Adipocyte (in vitro differentiated cells): ENCODE results near the gene FRMPD2.
"Not testable (repeated sequence)": the region's sequence is repeated elsewhere in the genome, so short reads cannot be mapped to it uniquely, and the experiment has no call there.

ENCODE experiments used
- DNase-seq: peaks from one replicate; pipeline ENCODE4 v3.0.0-alpha.2; 2015; ENCODE audit warnings: low read depth
- H3K27me3 ChIP-seq: replicated peaks from 2 replicates; pipeline ENCODE4 v1.7.0; 2013; ENCODE audit warnings: mild to moderate bottlenecking, low read length, moderate library complexity; ENCODE audit not compliant: control insufficient read depth, insufficient read depth
- H3K36me3 ChIP-seq: 2 replicates; pipeline ENCODE4 v1.7.0; 2013; ENCODE audit warnings: low read length, mild to moderate bottlenecking, moderate library complexity; ENCODE audit not compliant: control insufficient read depth, insufficient read depth, severe bottlenecking
- H3K4me1 ChIP-seq: 2 replicates; pipeline ENCODE4 v1.7.0; 2013; ENCODE audit warnings: mild to moderate bottlenecking, low read length, moderate library complexity; ENCODE audit not compliant: control insufficient read depth, insufficient read depth
- H3K4me3 ChIP-seq: 2 replicates; pipeline ENCODE4 v1.7.0; 2013; ENCODE audit warnings: mild to moderate bottlenecking, low read length, moderate library complexity
- H3K9ac ChIP-seq: 2 replicates; pipeline ENCODE4 v1.7.0; 2013; ENCODE audit warnings: mild to moderate bottlenecking, low read length, moderate library complexity
- H3K9me3 ChIP-seq: 2 replicates; pipeline ENCODE4 v1.7.0; 2013; ENCODE audit warnings: mild to moderate bottlenecking, low read length, moderate library complexity; ENCODE audit not compliant: control insufficient read depth

FRMPD2 gene

GRCh38 chr10:48195803-48196202 lies 78.7 kb downstream of the FRMPD2 start:
- H3K4me1 ChIP-seq, result peaks cover 4% of the 10 kb centered on the region
- peaks cover 27% of the 10 kb centered on the region for H3K27me3 ChIP-seq
- DNase-seq, result no peak
- H3K4me3 ChIP-seq, result no peak overlapping the region
- H3K9ac ChIP-seq, result no peak overlapping the region
- H3K9me3 ChIP-seq, result peaks cover 4% of the 10 kb centered on the region
- H3K36me3 ChIP-seq, result no peaks in the 10 kb centered on the region

- DNase-seq, result no peak
- no peak overlapping the region for H3K4me3 ChIP-seq
- H3K4me1 ChIP-seq, result peaks cover 4% of the 10 kb centered on the region
- H3K9ac ChIP-seq, result no peak overlapping the region
- peaks cover 6% of the 10 kb centered on the region for H3K9me3 ChIP-seq
- peaks cover 30% of the 10 kb centered on the region for H3K27me3 ChIP-seq
- H3K36me3 ChIP-seq, result no peaks in the 10 kb centered on the region
Observed at GRCh38 chr10:48194830-48195229, 79.7 kb downstream of the FRMPD2 start.

GRCh38 chr10:48193556-48193955 lies 80.9 kb downstream of the FRMPD2 start:
- Histone ChIP-seq H3K9ac (no peak overlapping the region), H3K4me3 (no peak overlapping the region), H3K4me1 (no peaks in the 10 kb centered on the region), H3K9me3 (peaks cover 6% of the 10 kb centered on the region), H3K27me3 (peaks cover 41% of the 10 kb centered on the region), H3K36me3 (no peaks in the 10 kb centered on the region)
- no peak for DNase-seq

GRCh38 chr10:48192881-48193450 lies 81.5 kb downstream of the FRMPD2 start:
- peaks cover 6% of the 10 kb centered on the region for H3K9me3 ChIP-seq
- H3K36me3 ChIP-seq, result no peaks in the 10 kb centered on the region
- no peaks in the 10 kb centered on the region for H3K4me1 ChIP-seq
- no peak overlapping the region for H3K4me3 ChIP-seq
- peaks cover 45% of the 10 kb centered on the region for H3K27me3 ChIP-seq
- DNase-seq, result no peak
- H3K9ac ChIP-seq, result no peak overlapping the region

- Histone ChIP-seq H3K9me3 (peaks cover 6% of the 10 kb centered on the region), H3K4me3 (no peak overlapping the region), H3K27me3 (peaks cover 48% of the 10 kb centered on the region), H3K9ac (no peak overlapping the region), H3K4me1 (no peaks in the 10 kb centered on the region), H3K36me3 (no peaks in the 10 kb centered on the region)
- DNase-seq, result no peak
Observed at GRCh38 chr10:48187713-48188485, 86.6 kb downstream of the FRMPD2 start.

GRCh38 chr10:48187126-48187525 lies 87.4 kb downstream of the FRMPD2 start:
- Histone ChIP-seq H3K9me3 (peaks cover 6% of the 10 kb centered on the region), H3K27me3 (peaks cover 52% of the 10 kb centered on the region), H3K4me1 (no peaks in the 10 kb centered on the region), H3K36me3 (no peaks in the 10 kb centered on the region), H3K4me3 (no peak overlapping the region), H3K9ac (no peak overlapping the region)
- no peak for DNase-seq

- DNase-seq, H3K36me3 ChIP-seq, H3K4me1 ChIP-seq, H3K9me3 ChIP-seq, H3K4me3 ChIP-seq, H3K9ac ChIP-seq: not testable (repeated sequence)
- peaks cover 52% of the 10 kb centered on the region for H3K27me3 ChIP-seq
Observed at GRCh38 chr10:48186264-48186804, 88.2 kb downstream of the FRMPD2 start.

- H3K27me3 ChIP-seq, result peaks cover 42% of the 10 kb centered on the region
- DNase-seq, result no peak
- H3K4me3 ChIP-seq, result no peak overlapping the region
- no peaks in the 10 kb centered on the region for H3K36me3 ChIP-seq
- no peaks in the 10 kb centered on the region for H3K9me3 ChIP-seq
- H3K4me1 ChIP-seq, result no peaks in the 10 kb centered on the region
- no peak overlapping the region for H3K9ac ChIP-seq
Observed at GRCh38 chr10:48184224-48184623, 90.3 kb downstream of the FRMPD2 start.

GRCh38 chr10:48172715-48173114 lies 101.8 kb downstream of the FRMPD2 start:
- H3K4me1 ChIP-seq, DNase-seq, H3K9ac ChIP-seq, H3K36me3 ChIP-seq, H3K27me3 ChIP-seq, H3K9me3 ChIP-seq, H3K4me3 ChIP-seq: not testable (repeated sequence)

- not testable (repeated sequence) for H3K9me3 ChIP-seq, H3K4me1 ChIP-seq, H3K9ac ChIP-seq, DNase-seq, H3K4me3 ChIP-seq, H3K36me3 ChIP-seq, H3K27me3 ChIP-seq
Observed at GRCh38 chr10:48160670-48161069, 113.8 kb downstream of the FRMPD2 start.

GRCh38 chr10:48160163-48160562 lies 114.3 kb downstream of the FRMPD2 start:
- DNase-seq, H3K9ac ChIP-seq, H3K36me3 ChIP-seq, H3K4me1 ChIP-seq, H3K9me3 ChIP-seq, H3K4me3 ChIP-seq, H3K27me3 ChIP-seq: not testable (repeated sequence)
